Measurements from ENCODE around the gene HOXB3.

HOXB3 gene

DNA sequence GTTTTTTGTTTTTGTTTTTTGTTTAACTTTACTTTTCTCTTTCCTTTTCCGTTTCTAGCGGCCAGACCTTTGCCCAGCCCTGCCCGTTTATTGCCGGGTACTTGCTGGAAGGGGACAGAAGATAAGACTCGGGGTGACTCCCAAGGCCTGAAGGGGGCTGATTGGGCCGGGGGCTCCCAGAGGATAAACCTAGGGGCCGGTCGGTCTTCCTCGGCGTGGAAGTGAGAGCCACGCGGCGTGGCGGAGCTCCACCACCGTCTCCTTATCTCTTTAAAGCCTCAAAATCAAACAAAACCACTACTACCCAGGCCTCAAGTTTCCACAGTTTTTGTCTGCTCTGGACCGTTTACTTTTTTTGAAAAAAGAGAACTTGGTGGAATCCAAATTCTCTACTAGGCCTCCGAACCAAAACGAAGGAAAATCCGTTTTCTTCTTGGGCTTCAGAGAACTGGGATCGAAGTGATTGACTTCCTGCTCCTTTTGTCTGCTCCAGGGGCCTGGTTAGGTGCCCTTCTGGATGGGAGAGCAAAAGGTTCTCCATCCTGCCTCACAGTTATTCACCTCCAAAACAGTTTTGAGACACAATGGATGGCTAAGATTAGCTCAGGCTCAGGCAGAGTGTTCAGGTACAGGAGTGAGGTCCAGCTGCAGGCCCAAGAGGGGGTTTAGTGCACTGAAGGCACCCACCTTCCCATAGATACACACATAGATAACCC lies 44.6 kb upstream of the HOXB3 start:
- ChIA-PET CTCF (interaction anchor here (0.6 to 2.9 kb wide), 4 partner anchors 9 to 1389 kb away, joined by 3 to 37 read pairs (median 4); partner anchors contain the start of gene HOXB9), POLR2A (no interaction called here)
- TF ChIP-seq ZBTB1 (tag by site-specific recombination; IDR thresholded peaks at IDR 0.05) (no peak), ZNF785 (tag by site-specific recombination; IDR thresholded peaks at IDR 0.05) (no peak)
- TF ChIP-seq, protein P1, sequence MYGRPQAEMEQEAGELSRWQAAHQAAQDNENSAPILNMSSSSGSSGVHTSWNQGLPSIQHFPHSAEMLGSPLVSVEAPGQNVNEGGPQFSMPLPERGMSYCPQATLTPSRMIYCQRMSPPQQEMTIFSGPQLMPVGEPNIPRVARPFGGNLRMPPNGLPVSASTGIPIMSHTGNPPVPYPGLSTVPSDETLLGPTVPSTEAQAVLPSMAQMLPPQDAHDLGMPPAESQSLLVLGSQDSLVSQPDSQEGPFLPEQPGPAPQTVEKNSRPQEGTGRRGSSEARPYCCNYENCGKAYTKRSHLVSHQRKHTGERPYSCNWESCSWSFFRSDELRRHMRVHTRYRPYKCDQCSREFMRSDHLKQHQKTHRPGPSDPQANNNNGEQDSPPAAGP (tag by site-specific recombination; IDR thresholded peaks at IDR 0.05), result no peak
- H3K27ac ChIP-seq (ENCODE audit: extremely low read depth, low read depth, low read length), result peak overlapping the region; percentile 4; the same call in 1 of the 2 replicates
- H3K9me3 ChIP-seq (ENCODE audit: control insufficient read depth, insufficient read depth, low read depth, low read length), result no peaks in the 10 kb centered on the region
- no peak overlapping the region for H3K4me3 ChIP-seq (ENCODE audit: low read depth, low read length)
- H3K36me3 ChIP-seq (ENCODE audit: control insufficient read depth in 2 of 2, insufficient read depth in 1 of 2, low read length in 2 of 2), result peaks cover 8 to 56% of the 10 kb centered on the region in 2 experiments; a peak in 2 of 3 replicates
- no peaks in the 10 kb centered on the region for H3K4me1 ChIP-seq (ENCODE audit: control insufficient read depth, insufficient read depth, low read length)

GRCh38 chr17:48633266-48633677 lies 43.2 kb upstream of the HOXB3 start:
- H3K4me3 ChIP-seq (ENCODE audit: low read depth, low read length), result no peak overlapping the region
- H3K36me3 ChIP-seq (ENCODE audit: control insufficient read depth in 2 of 2, insufficient read depth in 1 of 2, low read length in 2 of 2), result peaks cover 8 to 56% of the 10 kb centered on the region in 2 experiments; a peak in 2 of 3 replicates
- no peak overlapping the region for H3K27ac ChIP-seq (ENCODE audit: extremely low read depth, low read depth, low read length)
- TF ChIP-seq ZNF157 (tag by site-specific recombination; IDR thresholded peaks at IDR 0.05), result no peak
- no peak for TF ChIP-seq ZNF658 (tag by site-specific recombination; IDR thresholded peaks at IDR 0.05)
- CTCF ChIA-PET, result interaction anchor here (0.7 to 1.9 kb wide), 4 partner anchors 20 to 325 kb away, joined by 3 to 5 read pairs (median 4); no protein-coding TSS in a partner anchor
- POLR2A ChIA-PET, result no interaction called here
- H3K4me1 ChIP-seq (ENCODE audit: control insufficient read depth, insufficient read depth, low read length), result no peaks in the 10 kb centered on the region
- H3K9me3 ChIP-seq (ENCODE audit: control insufficient read depth, insufficient read depth, low read depth, low read length), result no peaks in the 10 kb centered on the region

DNA sequence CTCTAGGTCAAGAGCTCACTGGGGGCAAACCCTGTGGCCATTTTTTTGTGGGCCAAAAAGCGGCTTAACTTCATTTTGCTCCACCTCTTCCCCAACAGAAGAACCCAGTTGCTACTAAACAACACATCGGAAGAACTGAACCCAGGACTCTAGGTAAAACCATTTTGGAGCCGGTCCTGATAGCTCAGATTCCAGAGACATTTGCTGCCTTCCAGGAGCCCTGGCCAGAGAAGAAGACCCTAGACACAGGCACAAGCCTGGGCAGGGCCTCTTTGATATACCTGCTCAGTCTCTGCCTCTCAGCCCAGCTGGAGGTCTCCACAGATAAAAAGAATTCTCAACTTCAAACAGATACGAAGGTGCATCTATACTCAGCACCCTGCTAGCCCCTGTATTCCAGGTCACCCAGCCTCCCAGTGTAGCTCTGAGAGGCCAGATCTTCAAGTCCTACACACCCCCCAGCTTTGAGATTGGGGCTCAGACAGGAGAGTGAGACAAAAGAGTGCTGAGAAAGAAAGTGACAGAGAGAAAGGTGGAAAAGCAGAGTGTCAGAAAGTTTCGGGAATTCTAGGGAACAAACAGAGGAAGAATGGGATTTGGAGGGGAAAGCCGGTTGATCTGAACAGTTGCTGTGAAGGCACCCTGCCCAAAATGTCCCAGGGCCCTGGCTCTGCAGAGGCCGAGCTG lies 42.7 kb upstream of the HOXB3 start:
- no peak overlapping the region for H3K27ac ChIP-seq (ENCODE audit: extremely low read depth, low read depth, low read length)
- H3K9me3 ChIP-seq (ENCODE audit: control insufficient read depth, insufficient read depth, low read depth, low read length), result no peaks in the 10 kb centered on the region
- peaks cover 8 to 56% of the 10 kb centered on the region in 2 experiments; a peak in 2 of 3 replicates for H3K36me3 ChIP-seq (ENCODE audit: control insufficient read depth in 2 of 2, insufficient read depth in 1 of 2, low read length in 2 of 2)
- H3K4me3 ChIP-seq (ENCODE audit: low read depth, low read length), result no peak overlapping the region
- TF ChIP-seq ZNF600 (tag by site-specific recombination; IDR thresholded peaks at IDR 0.05) (0 out of 2 replicates have a peak, but pooled peaks have one; percentile 9), ZFP41 (tag by site-specific recombination; IDR thresholded peaks at IDR 0.05; ENCODE audit: borderline replicate concordance) (no peak), PRDM1 (tag by site-specific recombination; IDR thresholded peaks at IDR 0.05) (peak; percentile 89)
- POLR2A ChIA-PET, result no interaction called here
- CTCF ChIA-PET, result interaction anchor here (0.7 to 1.9 kb wide), 5 partner anchors 20 to 324 kb away, joined by 3 to 5 read pairs (median 3); no protein-coding TSS in a partner anchor
- H3K4me1 ChIP-seq (ENCODE audit: control insufficient read depth, insufficient read depth, low read length), result no peaks in the 10 kb centered on the region

GRCh38 chr17:48631693-48632578 lies 41.9 kb upstream of the HOXB3 start:
- CTCF ChIA-PET, result interaction anchor here (0.8 to 1.9 kb wide), 3 partner anchors 92 to 324 kb away, joined by 3 to 5 read pairs (median 3); no protein-coding TSS in a partner anchor
- Histone ChIP-seq H3K4me1 (ENCODE audit: control insufficient read depth, insufficient read depth, low read length) (peaks cover 4% of the 10 kb centered on the region; the same call in 1 of the 2 replicates), H3K27ac (ENCODE audit: extremely low read depth, low read depth, low read length) (no peak overlapping the region), H3K36me3 (ENCODE audit: control insufficient read depth in 2 of 2, insufficient read depth in 1 of 2, low read length in 2 of 2) (peaks cover 8 to 52% of the 10 kb centered on the region in 2 experiments; a peak in 2 of 3 replicates), H3K4me3 (ENCODE audit: low read depth, low read length) (no peak overlapping the region), H3K9me3 (ENCODE audit: control insufficient read depth, insufficient read depth, low read depth, low read length) (no peaks in the 10 kb centered on the region)
- POLR2A ChIA-PET, result interaction anchor here (0.6 kb wide), 1 partner anchor 30 kb away, joined by 3 read pairs; no protein-coding TSS in a partner anchor
- 0 out of 2 replicates have a peak, but pooled peaks have one; percentile 43 for TF ChIP-seq ZIC2 (tag by site-specific recombination; IDR thresholded peaks at IDR 0.05)
- TF ChIP-seq ZNF169 (tag by site-specific recombination; IDR thresholded peaks at IDR 0.05), result no peak
- no peak for TF ChIP-seq ZBTB26 (tag by site-specific recombination; optimal IDR thresholded peaks at IDR 0.05)
- TF ChIP-seq ZNF449 (tag by site-specific recombination; IDR thresholded peaks at IDR 0.05), result peak; percentile 83

Measured in HEK293 (cell line).